ENCODE results near the gene NETO2.
"Not testable (repeated sequence)": the region's sequence is repeated elsewhere in the genome, so short reads cannot be mapped to it uniquely, and the experiment has no call there.

Gene NETO2

GRCh38 chr16:47063011-47063724, 80.6 kb downstream of the NETO2 start:
- FAIRE-seq (no peak), DNase-seq (ENCODE audit: insufficient read length, low spot score) (no peak)
- TF ChIP-seq CTCF (IDR thresholded peaks at IDR 0.05; ENCODE audit: insufficient read depth, missing control alignments), result no peak

DNA sequence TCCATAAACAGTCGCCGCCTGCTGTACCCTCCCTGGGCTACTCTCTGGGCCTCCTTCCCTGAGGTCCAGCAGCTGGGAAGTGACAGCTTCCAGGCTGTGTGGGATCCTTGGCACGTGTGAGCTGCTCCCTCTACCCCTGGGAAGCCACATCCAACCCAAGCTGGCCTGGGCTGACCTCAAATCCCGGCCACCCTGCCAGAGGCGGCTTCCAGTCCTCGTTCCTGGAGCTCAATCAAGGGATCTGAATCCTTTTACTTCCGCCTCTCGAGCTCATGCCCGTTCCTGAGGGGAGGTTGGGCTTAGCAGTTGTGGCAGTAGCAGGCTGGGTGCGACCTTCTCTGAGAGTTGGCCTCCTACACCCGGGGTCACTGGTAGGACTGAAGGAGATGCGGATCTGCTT, 82.5 kb downstream of the NETO2 start:
- no peak for TF ChIP-seq CTCF (IDR thresholded peaks at IDR 0.05; ENCODE audit: insufficient read depth, missing control alignments)
- FAIRE-seq, result no peak
- DNase-seq (ENCODE audit: insufficient read length, low spot score), result no peak

- FAIRE-seq (no peak), DNase-seq (ENCODE audit: insufficient read length, low spot score) (no peak)
- no peak for TF ChIP-seq CTCF (IDR thresholded peaks at IDR 0.05; ENCODE audit: insufficient read depth, missing control alignments)
These were observed 83.1 kb downstream of the NETO2 start for GRCh38 chr16:47060596-47060995.

GRCh38 chr16:47059991-47060390, 83.8 kb downstream of the NETO2 start:
- no peak for TF ChIP-seq CTCF (IDR thresholded peaks at IDR 0.05; ENCODE audit: insufficient read depth, missing control alignments)
- FAIRE-seq (no peak), DNase-seq (ENCODE audit: insufficient read length, low spot score) (no peak)

DNA sequence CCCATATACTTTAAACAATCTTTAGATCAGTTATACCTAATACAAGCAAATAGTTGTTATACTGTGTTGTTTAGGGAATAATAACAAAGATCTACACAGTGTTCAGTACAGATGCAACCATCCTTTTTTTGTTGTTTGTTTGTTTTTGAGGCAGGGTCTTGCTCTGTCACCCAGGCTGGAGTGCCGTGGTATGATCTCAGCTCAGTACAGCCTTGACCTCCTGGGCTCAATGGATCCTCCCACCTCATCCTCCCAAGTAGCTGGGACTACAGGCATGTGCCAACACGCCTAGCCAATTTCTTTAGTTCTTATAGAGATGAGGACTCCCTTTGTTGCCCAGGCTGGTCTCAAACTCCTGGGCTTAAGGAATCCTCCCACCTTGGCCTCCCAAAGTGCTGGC, 84.6 kb downstream of the NETO2 start:
- not testable (repeated sequence) for DNase-seq (ENCODE audit: insufficient read length, low spot score); FAIRE-seq

GRCh38 chr16:47058295-47059086, 85.3 kb downstream of the NETO2 start:
- TF ChIP-seq CTCF (IDR thresholded peaks at IDR 0.05; ENCODE audit: insufficient read depth, missing control alignments), result no peak
- FAIRE-seq (no peak), DNase-seq (ENCODE audit: insufficient read length, low spot score) (no peak)

DNA sequence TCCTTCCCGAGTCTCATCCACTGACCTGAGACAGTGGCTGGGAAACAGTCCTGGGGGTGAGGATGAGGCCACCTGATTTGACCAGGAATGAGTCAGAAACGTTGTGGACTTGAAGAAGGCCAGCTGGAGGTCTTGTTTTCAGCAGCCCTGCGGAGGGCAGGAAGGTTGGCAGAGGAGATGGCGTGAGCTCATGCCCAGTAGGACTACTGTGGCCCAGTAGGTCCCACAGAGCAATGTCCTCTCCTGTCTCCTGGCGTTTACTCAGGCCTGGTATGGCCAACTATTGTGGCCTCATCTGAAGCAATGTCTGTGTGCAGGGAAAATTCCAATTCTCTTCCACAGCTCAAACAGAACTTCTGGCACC, 86.1 kb downstream of the NETO2 start:
- no peak for TF ChIP-seq CTCF (IDR thresholded peaks at IDR 0.05; ENCODE audit: insufficient read depth, missing control alignments)
- DNase-seq (ENCODE audit: insufficient read length, low spot score) (no peak), FAIRE-seq (no peak)
